ENCODE results near the gene CCDC197.
A peak's percentile ranks its signal among the peaks of the same experiment; 100 is the strongest.

The CCDC197 gene

GRCh38 chr14:93997082-93997481, at the start of gene CCDC197:
Gene CCDC197 (plus strand): TSS chr14:93997301. CDS start chr14:93998132, 831 bp downstream.
- no peak for DNase-seq

- no peak for DNase-seq
Observed at GRCh38 chr14:93949511-93950075, 47.5 kb upstream of the CCDC197 start.

- DNase-seq, result no peak
Observed at GRCh38 chr14:93950948-93951634, 46.0 kb upstream of the CCDC197 start.

- DNase-seq, result peak; percentile 85
Observed at GRCh38 chr14:93951635-93952540, 45.2 kb upstream of the CCDC197 start.

- no peak for DNase-seq
Observed at GRCh38 chr14:93952829-93953228, 44.3 kb upstream of the CCDC197 start.

GRCh38 chr14:93953263-93953662, 43.8 kb upstream of the CCDC197 start:
- DNase-seq, result no peak

- DNase-seq, result no peak
Observed at GRCh38 chr14:93953739-93954515, 43.2 kb upstream of the CCDC197 start.

GRCh38 chr14:93954516-93954830, 42.6 kb upstream of the CCDC197 start:
- no peak for DNase-seq

GRCh38 chr14:93954900-93955849, 41.9 kb upstream of the CCDC197 start:
- DNase-seq, result no peak

GRCh38 chr14:93955850-93956481, 41.1 kb upstream of the CCDC197 start:
- DNase-seq, result peak; percentile 79

- DNase-seq, result no peak
Observed at GRCh38 chr14:93956514-93957332, 40.4 kb upstream of the CCDC197 start.

GRCh38 chr14:93957333-93957710, 39.8 kb upstream of the CCDC197 start:
- DNase-seq, result no peak

- no peak for DNase-seq
Observed at GRCh38 chr14:93957751-93958566, 39.1 kb upstream of the CCDC197 start.

- no peak for DNase-seq
Observed at GRCh38 chr14:93958567-93959238, 38.4 kb upstream of the CCDC197 start.

- no peak for DNase-seq
Observed at GRCh38 chr14:93959239-93960107, 37.6 kb upstream of the CCDC197 start.

- no peak for DNase-seq
Observed at GRCh38 chr14:93960108-93960475, 37.0 kb upstream of the CCDC197 start.

GRCh38 chr14:93960774-93961438, 36.2 kb upstream of the CCDC197 start:
- no peak for DNase-seq

GRCh38 chr14:93961620-93962019, 35.5 kb upstream of the CCDC197 start:
- no peak for DNase-seq

Data from COR-L47 (cell line).